Measurements from ENCODE around the gene DIP2C. TPM values are rescaled to one million over a fixed set of nuclear protein-coding genes. Genes with fewer than 3 reads are reported as not detected.

Gene DIP2C
- total RNA-seq, 1 experiment from 2014 or later: 11.0 TPM

DNA sequence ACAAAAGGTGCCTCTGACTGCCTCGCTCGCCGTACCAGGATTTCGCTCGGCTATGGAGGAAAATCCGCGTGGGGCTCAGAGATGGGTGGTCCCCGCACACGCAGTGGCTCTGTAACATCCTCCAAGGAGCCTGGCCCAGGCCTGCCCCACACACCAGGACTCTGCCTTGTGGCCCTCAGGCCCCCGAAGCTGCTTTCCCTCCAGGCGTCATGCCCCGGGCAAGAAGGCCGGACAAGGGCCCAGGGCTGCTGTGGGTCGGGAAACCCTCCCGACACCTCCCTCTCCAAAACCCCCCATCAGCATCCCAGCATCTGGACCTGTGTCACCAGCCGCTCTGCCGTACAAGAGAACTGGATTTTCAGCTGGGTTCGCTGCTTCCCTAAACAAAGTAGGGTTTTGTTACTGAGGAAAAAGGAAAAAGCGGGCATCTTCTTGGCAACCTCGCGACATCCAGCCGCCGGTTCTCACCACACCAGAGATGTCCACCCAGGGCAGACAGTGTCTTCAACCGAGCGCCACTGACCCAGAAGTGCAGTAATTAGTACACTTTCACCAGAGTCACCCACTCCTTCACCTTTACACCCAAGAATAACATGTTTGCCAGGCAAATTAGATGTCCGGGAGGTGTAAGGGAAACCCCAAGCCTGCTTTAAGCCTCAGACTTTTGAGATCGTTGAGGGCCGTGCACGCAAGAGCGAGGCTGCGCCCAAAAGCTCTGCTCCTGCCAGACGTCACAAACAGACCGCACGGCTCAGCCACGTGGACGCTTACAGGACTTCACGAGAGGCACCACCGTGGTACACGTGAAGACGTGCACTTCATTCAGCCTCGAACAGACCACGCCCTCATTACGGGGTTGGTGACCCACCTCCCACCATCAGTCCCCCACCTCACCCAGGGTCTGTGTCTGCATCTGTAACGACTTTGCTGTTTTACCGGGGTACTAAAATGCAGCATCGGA lies 62.2 kb downstream of the DIP2C start:
- peaks cover 41% of the 10 kb centered on the region for H3K4me1 Mint-ChIP-seq
- DNase-seq (ENCODE audit: low spot score) (no peak), ATAC-seq (no peak)
- no peak overlapping the region for H3K4me3 Mint-ChIP-seq
- ChIA-PET CTCF (no interaction called here), POLR2A (no interaction called here)
- H3K36me3 Mint-ChIP-seq: no peaks in the 10 kb centered on the region
- H3K9me3 Mint-ChIP-seq: no peaks in the 10 kb centered on the region
- no peak for TF ChIP-seq SOX15 (CRISPR knock-in tag; IDR thresholded peaks at IDR 0.05)
- no peak for TF ChIP-seq ZNF416 (CRISPR knock-in tag; IDR thresholded peaks at IDR 0.05)
- no peak for TF ChIP-seq GABPB1 (CRISPR knock-in tag; IDR thresholded peaks at IDR 0.05)
- TF ChIP-seq, protein P1, sequence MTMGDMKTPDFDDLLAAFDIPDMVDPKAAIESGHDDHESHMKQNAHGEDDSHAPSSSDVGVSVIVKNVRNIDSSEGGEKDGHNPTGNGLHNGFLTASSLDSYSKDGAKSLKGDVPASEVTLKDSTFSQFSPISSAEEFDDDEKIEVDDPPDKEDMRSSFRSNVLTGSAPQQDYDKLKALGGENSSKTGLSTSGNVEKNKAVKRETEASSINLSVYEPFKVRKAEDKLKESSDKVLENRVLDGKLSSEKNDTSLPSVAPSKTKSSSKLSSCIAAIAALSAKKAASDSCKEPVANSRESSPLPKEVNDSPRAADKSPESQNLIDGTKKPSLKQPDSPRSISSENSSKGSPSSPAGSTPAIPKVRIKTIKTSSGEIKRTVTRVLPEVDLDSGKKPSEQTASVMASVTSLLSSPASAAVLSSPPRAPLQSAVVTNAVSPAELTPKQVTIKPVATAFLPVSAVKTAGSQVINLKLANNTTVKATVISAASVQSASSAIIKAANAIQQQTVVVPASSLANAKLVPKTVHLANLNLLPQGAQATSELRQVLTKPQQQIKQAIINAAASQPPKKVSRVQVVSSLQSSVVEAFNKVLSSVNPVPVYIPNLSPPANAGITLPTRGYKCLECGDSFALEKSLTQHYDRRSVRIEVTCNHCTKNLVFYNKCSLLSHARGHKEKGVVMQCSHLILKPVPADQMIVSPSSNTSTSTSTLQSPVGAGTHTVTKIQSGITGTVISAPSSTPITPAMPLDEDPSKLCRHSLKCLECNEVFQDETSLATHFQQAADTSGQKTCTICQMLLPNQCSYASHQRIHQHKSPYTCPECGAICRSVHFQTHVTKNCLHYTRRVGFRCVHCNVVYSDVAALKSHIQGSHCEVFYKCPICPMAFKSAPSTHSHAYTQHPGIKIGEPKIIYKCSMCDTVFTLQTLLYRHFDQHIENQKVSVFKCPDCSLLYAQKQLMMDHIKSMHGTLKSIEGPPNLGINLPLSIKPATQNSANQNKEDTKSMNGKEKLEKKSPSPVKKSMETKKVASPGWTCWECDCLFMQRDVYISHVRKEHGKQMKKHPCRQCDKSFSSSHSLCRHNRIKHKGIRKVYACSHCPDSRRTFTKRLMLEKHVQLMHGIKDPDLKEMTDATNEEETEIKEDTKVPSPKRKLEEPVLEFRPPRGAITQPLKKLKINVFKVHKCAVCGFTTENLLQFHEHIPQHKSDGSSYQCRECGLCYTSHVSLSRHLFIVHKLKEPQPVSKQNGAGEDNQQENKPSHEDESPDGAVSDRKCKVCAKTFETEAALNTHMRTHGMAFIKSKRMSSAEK (CRISPR knock-in tag; IDR thresholded peaks at IDR 0.05; ENCODE audit: borderline replicate concordance): no peak
- no peak for TF ChIP-seq GRHL2 (CRISPR knock-in tag; IDR thresholded peaks at IDR 0.05; ENCODE audit: insufficient replicate concordance, severe bottlenecking)
- no peak for TF ChIP-seq ZNF232 (CRISPR knock-in tag; IDR thresholded peaks at IDR 0.05)
- TF ChIP-seq NFATC4 (CRISPR knock-in tag; IDR thresholded peaks at IDR 0.05): no peak
- TF ChIP-seq, protein P2, sequence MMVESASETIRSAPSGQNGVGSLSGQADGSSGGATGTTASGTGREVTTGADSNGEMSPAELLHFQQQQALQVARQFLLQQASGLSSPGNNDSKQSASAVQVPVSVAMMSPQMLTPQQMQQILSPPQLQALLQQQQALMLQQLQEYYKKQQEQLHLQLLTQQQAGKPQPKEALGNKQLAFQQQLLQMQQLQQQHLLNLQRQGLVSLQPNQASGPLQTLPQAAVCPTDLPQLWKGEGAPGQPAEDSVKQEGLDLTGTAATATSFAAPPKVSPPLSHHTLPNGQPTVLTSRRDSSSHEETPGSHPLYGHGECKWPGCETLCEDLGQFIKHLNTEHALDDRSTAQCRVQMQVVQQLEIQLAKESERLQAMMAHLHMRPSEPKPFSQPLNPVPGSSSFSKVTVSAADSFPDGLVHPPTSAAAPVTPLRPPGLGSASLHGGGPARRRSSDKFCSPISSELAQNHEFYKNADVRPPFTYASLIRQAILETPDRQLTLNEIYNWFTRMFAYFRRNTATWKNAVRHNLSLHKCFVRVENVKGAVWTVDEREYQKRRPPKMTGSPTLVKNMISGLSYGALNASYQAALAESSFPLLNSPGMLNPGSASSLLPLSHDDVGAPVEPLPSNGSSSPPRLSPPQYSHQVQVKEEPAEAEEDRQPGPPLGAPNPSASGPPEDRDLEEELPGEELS (CRISPR knock-in tag; IDR thresholded peaks at IDR 0.05): no peak
- TF ChIP-seq JAZF1 (CRISPR knock-in tag; IDR thresholded peaks at IDR 0.05): no peak
- no peak for TF ChIP-seq FOXK1 (CRISPR knock-in tag; IDR thresholded peaks at IDR 0.05)
- TF ChIP-seq ZNF121 (CRISPR knock-in tag; IDR thresholded peaks at IDR 0.05): no peak
- TF ChIP-seq, protein P3, sequence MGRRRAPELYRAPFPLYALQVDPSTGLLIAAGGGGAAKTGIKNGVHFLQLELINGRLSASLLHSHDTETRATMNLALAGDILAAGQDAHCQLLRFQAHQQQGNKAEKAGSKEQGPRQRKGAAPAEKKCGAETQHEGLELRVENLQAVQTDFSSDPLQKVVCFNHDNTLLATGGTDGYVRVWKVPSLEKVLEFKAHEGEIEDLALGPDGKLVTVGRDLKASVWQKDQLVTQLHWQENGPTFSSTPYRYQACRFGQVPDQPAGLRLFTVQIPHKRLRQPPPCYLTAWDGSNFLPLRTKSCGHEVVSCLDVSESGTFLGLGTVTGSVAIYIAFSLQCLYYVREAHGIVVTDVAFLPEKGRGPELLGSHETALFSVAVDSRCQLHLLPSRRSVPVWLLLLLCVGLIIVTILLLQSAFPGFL (CRISPR knock-in tag; IDR thresholded peaks at IDR 0.05; ENCODE audit: borderline replicate concordance): no peak
- TF ChIP-seq NR3C1 (CRISPR knock-in tag; conservative IDR thresholded peaks at IDR 0.05; ENCODE audit: low read depth): no peak
- TF ChIP-seq, protein P4, sequence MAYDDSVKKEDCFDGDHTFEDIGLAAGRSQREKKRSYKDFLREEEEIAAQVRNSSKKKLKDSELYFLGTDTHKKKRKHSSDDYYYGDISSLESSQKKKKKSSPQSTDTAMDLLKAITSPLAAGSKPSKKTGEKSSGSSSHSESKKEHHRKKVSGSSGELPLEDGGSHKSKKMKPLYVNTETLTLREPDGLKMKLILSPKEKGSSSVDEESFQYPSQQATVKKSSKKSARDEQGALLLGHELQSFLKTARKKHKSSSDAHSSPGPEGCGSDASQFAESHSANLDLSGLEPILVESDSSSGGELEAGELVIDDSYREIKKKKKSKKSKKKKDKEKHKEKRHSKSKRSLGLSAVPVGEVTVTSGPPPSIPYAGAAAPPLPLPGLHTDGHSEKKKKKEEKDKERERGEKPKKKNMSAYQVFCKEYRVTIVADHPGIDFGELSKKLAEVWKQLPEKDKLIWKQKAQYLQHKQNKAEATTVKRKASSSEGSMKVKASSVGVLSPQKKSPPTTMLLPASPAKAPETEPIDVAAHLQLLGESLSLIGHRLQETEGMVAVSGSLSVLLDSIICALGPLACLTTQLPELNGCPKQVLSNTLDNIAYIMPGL (CRISPR knock-in tag; IDR thresholded peaks at IDR 0.05): no peak
- TF ChIP-seq, protein P5, sequence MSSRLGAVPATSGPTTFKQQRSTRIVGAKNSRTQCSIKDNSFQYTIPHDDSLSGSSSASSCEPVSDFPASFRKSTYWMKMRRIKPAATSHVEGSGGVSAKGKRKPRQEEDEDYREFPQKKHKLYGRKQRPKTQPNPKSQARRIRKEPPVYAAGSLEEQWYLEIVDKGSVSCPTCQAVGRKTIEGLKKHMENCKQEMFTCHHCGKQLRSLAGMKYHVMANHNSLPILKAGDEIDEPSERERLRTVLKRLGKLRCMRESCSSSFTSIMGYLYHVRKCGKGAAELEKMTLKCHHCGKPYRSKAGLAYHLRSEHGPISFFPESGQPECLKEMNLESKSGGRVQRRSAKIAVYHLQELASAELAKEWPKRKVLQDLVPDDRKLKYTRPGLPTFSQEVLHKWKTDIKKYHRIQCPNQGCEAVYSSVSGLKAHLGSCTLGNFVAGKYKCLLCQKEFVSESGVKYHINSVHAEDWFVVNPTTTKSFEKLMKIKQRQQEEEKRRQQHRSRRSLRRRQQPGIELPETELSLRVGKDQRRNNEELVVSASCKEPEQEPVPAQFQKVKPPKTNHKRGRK (CRISPR knock-in tag; IDR thresholded peaks at IDR 0.05; ENCODE audit: borderline replicate concordance): no peak
- no peak for TF ChIP-seq IRF2 (CRISPR knock-in tag; IDR thresholded peaks at IDR 0.05; ENCODE audit: borderline replicate concordance, low read depth)
- TF ChIP-seq, protein P6, sequence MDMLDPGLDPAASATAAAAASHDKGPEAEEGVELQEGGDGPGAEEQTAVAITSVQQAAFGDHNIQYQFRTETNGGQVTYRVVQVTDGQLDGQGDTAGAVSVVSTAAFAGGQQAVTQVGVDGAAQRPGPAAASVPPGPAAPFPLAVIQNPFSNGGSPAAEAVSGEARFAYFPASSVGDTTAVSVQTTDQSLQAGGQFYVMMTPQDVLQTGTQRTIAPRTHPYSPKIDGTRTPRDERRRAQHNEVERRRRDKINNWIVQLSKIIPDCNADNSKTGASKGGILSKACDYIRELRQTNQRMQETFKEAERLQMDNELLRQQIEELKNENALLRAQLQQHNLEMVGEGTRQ (CRISPR knock-in tag; IDR thresholded peaks at IDR 0.05): no peak
- TF ChIP-seq RELA (CRISPR knock-in tag; IDR thresholded peaks at IDR 0.05; ENCODE audit: borderline replicate concordance): no peak
- TF ChIP-seq, protein P7, sequence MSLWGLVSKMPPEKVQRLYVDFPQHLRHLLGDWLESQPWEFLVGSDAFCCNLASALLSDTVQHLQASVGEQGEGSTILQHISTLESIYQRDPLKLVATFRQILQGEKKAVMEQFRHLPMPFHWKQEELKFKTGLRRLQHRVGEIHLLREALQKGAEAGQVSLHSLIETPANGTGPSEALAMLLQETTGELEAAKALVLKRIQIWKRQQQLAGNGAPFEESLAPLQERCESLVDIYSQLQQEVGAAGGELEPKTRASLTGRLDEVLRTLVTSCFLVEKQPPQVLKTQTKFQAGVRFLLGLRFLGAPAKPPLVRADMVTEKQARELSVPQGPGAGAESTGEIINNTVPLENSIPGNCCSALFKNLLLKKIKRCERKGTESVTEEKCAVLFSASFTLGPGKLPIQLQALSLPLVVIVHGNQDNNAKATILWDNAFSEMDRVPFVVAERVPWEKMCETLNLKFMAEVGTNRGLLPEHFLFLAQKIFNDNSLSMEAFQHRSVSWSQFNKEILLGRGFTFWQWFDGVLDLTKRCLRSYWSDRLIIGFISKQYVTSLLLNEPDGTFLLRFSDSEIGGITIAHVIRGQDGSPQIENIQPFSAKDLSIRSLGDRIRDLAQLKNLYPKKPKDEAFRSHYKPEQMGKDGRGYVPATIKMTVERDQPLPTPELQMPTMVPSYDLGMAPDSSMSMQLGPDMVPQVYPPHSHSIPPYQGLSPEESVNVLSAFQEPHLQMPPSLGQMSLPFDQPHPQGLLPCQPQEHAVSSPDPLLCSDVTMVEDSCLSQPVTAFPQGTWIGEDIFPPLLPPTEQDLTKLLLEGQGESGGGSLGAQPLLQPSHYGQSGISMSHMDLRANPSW (CRISPR knock-in tag; conservative IDR thresholded peaks at IDR 0.05; ENCODE audit: low read depth): no peak
- TF ChIP-seq, protein P8, sequence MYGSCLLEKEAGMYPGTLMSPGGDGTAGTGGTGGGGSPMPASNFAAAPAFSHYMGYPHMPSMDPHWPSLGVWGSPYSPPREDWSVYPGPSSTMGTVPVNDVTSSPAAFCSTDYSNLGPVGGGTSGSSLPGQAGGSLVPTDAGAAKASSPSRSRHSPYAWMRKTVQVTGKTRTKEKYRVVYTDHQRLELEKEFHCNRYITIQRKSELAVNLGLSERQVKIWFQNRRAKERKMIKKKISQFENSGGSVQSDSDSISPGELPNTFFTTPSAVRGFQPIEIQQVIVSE (CRISPR knock-in tag; IDR thresholded peaks at IDR 0.05; ENCODE audit: borderline replicate concordance): no peak
- no peaks in the 10 kb centered on the region for H3K27me3 Mint-ChIP-seq (ENCODE audit: low read depth)
- peak overlapping the region; percentile 45 for H3K27ac Mint-ChIP-seq

Measured in WTC11 (cell line).